Nephron progenitor cell (in vitro differentiated cells): ENCODE measurements around the gene NOVA1.

Experiments
- DNase-seq: peaks from one replicate; pipeline ENCODE4 v3.0.0; 2021
- H3K27ac Mint-ChIP-seq: 2 replicates; pipeline ENCODE4 v1.8.0; 2021; ENCODE audit warnings: mild to moderate bottlenecking, moderate library complexity, mixed read lengths
- H3K27me3 Mint-ChIP-seq: 2 replicates; pipeline ENCODE4 v1.8.0; 2021; ENCODE audit warnings: mild to moderate bottlenecking, low read depth, mixed read lengths; ENCODE audit not compliant: poor library complexity
- H3K36me3 Mint-ChIP-seq: 2 replicates; pipeline ENCODE4 v1.8.0; 2021; ENCODE audit warnings: low read depth, mixed read lengths
- H3K4me1 Mint-ChIP-seq: 2 replicates; pipeline ENCODE4 v1.8.0; 2021; ENCODE audit warnings: mixed read lengths
- H3K4me3 Mint-ChIP-seq: 2 replicates; pipeline ENCODE4 v1.8.0; 2021; ENCODE audit warnings: mild to moderate bottlenecking, moderate library complexity, mixed read lengths
- H3K9me3 Mint-ChIP-seq: 2 replicates; pipeline ENCODE4 v1.8.0; 2021; ENCODE audit warnings: mild to moderate bottlenecking, moderate library complexity, mixed read lengths
- TF ChIP-seq, protein P1 (sequence below): fragments of 200-600 bp; sonication (generic); IDR thresholded peaks from 2 replicates; pipeline ENCODE4 v1.5.0; 2021; ENCODE audit warnings: antibody characterized with exemption

Gene NOVA1

GRCh38 chr14:26427097-26427496 is 170.7 kb downstream of the NOVA1 start:
- TF ChIP-seq, protein P1, sequence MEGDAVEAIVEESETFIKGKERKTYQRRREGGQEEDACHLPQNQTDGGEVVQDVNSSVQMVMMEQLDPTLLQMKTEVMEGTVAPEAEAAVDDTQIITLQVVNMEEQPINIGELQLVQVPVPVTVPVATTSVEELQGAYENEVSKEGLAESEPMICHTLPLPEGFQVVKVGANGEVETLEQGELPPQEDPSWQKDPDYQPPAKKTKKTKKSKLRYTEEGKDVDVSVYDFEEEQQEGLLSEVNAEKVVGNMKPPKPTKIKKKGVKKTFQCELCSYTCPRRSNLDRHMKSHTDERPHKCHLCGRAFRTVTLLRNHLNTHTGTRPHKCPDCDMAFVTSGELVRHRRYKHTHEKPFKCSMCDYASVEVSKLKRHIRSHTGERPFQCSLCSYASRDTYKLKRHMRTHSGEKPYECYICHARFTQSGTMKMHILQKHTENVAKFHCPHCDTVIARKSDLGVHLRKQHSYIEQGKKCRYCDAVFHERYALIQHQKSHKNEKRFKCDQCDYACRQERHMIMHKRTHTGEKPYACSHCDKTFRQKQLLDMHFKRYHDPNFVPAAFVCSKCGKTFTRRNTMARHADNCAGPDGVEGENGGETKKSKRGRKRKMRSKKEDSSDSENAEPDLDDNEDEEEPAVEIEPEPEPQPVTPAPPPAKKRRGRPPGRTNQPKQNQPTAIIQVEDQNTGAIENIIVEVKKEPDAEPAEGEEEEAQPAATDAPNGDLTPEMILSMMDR, result no peak
- H3K36me3 Mint-ChIP-seq, result no peaks in the 10 kb centered on the region
- no peak overlapping the region for H3K27ac Mint-ChIP-seq
- no peaks in the 10 kb centered on the region for H3K4me1 Mint-ChIP-seq
- DNase-seq, result no peak
- H3K4me3 Mint-ChIP-seq, result no peak overlapping the region
- peaks cover 6% of the 10 kb centered on the region for H3K27me3 Mint-ChIP-seq
- H3K9me3 Mint-ChIP-seq, result no peaks in the 10 kb centered on the region

DNA sequence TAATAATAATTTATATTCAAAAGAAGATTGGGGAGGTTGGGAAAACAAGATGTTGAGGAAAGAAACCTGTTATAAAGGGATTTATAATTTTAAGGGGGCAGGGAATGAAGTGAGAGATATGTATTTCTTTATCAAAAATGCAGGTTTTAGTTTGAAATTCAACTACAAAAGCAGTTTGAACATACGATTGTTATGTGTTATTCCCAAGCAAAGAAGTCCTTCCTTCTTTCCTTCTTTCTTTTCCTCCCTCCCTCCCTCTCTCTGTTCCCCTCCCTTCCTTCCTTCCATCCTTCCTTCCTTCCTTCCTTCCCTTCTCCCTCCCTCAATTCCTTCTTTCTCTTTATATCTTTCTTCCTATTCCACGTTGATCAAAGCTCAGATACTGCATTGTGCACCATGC is 173.3 kb downstream of the NOVA1 start:
- Mint-ChIP-seq H3K4me3 (no peak overlapping the region), H3K36me3 (no peaks in the 10 kb centered on the region), H3K9me3 (no peaks in the 10 kb centered on the region), H3K27ac (no peak overlapping the region), H3K27me3 (peaks cover 6% of the 10 kb centered on the region), H3K4me1 (peaks cover 7% of the 10 kb centered on the region)
- TF ChIP-seq, protein P1, result no peak
- no peak for DNase-seq

DNA sequence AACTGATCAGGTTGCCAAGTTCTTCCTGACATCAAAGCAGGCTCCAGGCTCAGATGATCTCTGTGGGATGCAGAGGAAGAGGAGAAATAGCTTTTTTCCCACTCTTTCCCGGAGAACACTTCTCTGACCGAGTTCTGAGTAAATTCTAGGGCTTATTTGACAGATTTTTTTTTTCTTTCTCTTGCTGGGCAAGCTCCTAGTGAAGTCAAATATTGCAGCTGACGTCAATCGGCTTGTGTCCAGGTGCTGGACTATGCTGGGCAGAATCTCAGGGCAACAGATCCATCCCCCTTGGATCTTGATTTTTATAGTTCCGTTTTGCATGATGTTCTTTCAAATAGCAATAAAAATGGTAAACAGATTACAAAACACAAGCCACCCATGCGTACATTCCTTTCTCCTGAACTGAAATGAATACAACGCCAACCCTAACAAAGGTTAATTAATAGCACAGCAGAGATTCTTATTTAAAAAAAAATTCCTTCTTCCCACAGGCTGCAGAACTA is 182.2 kb downstream of the NOVA1 start:
- TF ChIP-seq, protein P1, result no peak
- no peak for DNase-seq
- H3K36me3 Mint-ChIP-seq, result no peaks in the 10 kb centered on the region
- H3K4me3 Mint-ChIP-seq, result no peak overlapping the region
- no peak overlapping the region for H3K27ac Mint-ChIP-seq
- no peaks in the 10 kb centered on the region for H3K27me3 Mint-ChIP-seq
- no peaks in the 10 kb centered on the region for H3K9me3 Mint-ChIP-seq
- H3K4me1 Mint-ChIP-seq, result no peaks in the 10 kb centered on the region

- Mint-ChIP-seq H3K27me3 (no peaks in the 10 kb centered on the region), H3K36me3 (no peaks in the 10 kb centered on the region)
- TF ChIP-seq, protein P1, result no peak
These were observed 182.9 kb downstream of the NOVA1 start for GRCh38 chr14:26414926-26415325.

GRCh38 chr14:26414103-26414502 is 183.7 kb downstream of the NOVA1 start:
- Mint-ChIP-seq H3K27ac (no peak overlapping the region), H3K27me3 (no peaks in the 10 kb centered on the region), H3K9me3 (no peaks in the 10 kb centered on the region), H3K4me3 (no peak overlapping the region), H3K4me1 (no peaks in the 10 kb centered on the region), H3K36me3 (no peaks in the 10 kb centered on the region)
- DNase-seq, result no peak
- TF ChIP-seq, protein P1, result no peak

More at GRCh38 chr14:26414926-26415325, 182.9 kb downstream of the NOVA1 start:
- no peak overlapping the region for H3K27ac Mint-ChIP-seq
- DNase-seq, result no peak
- H3K9me3 Mint-ChIP-seq, result no peaks in the 10 kb centered on the region
- no peak overlapping the region for H3K4me3 Mint-ChIP-seq
- H3K4me1 Mint-ChIP-seq, result no peaks in the 10 kb centered on the region

DNA sequence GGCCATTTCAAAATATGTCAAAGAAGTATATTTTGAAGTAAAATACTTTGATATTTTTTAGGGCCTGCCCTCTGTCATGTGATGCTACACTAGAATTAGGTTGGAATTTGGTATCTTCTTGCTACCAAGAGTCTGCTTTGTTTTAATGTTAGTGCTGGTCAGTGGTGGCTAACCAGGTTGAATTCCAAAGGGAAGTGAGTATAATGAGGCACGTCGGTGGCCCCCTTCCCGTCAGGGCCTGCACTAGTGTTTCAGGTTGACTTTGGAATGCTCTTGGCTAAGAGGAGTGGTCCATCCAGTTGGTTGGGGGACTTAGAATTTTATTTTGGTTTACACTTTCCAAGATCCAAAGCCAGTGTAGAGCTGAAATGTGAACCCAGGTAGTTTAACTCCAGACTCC is 185.4 kb downstream of the NOVA1 start:
- no peaks in the 10 kb centered on the region for H3K36me3 Mint-ChIP-seq
- no peak for DNase-seq
- no peaks in the 10 kb centered on the region for H3K9me3 Mint-ChIP-seq
- H3K4me3 Mint-ChIP-seq, result no peak overlapping the region
- no peaks in the 10 kb centered on the region for H3K27me3 Mint-ChIP-seq
- no peak overlapping the region for H3K27ac Mint-ChIP-seq
- no peaks in the 10 kb centered on the region for H3K4me1 Mint-ChIP-seq
- TF ChIP-seq, protein P1, result no peak
